Measurements from ENCODE around the gene RTTN. TPM values are rescaled to one million over a fixed set of nuclear protein-coding genes. Genes with fewer than 3 reads are reported as not detected.

The RTTN gene
- total RNA-seq, 1 donor from 2014 or later = 10.6 TPM

GRCh38 chr18:70175216-70175615 lies 30.3 kb downstream of the RTTN start:
- no peak for DNase-seq
- Histone ChIP-seq H3K36me3 (peaks cover 10% of the 10 kb centered on the region), H3K4me3 (no peak overlapping the region), H3K4me1 (no peaks in the 10 kb centered on the region), H3K27ac (replicated peaks) (no peak overlapping the region), H3K9me3 (replicated peaks) (no peaks in the 10 kb centered on the region), H3K27me3 (ENCODE audit: low read depth) (no peaks in the 10 kb centered on the region)
- intact Hi-C loops (cut with micrococcal nuclease) = no loop called here
- TF ChIP-seq CTCF (IDR thresholded peaks at IDR 0.05; ENCODE audit: borderline replicate concordance) = no peak

GRCh38 chr18:70172225-70172624 lies 33.3 kb downstream of the RTTN start:
- Histone ChIP-seq H3K9me3 (replicated peaks) (no peaks in the 10 kb centered on the region), H3K4me1 (no peaks in the 10 kb centered on the region), H3K36me3 (peaks cover 15% of the 10 kb centered on the region), H3K4me3 (no peak overlapping the region), H3K27me3 (ENCODE audit: low read depth) (no peaks in the 10 kb centered on the region), H3K27ac (replicated peaks) (no peak overlapping the region)
- TF ChIP-seq CTCF (IDR thresholded peaks at IDR 0.05; ENCODE audit: borderline replicate concordance) = peak; percentile 44
- DNase-seq = no peak
- intact Hi-C loops (cut with micrococcal nuclease) = no loop called here

GRCh38 chr18:70169747-70170146 lies 35.7 kb downstream of the RTTN start:
- Histone ChIP-seq H3K36me3 (peaks cover 22% of the 10 kb centered on the region), H3K4me3 (no peak overlapping the region), H3K9me3 (replicated peaks) (no peaks in the 10 kb centered on the region), H3K4me1 (peaks cover 3% of the 10 kb centered on the region), H3K27me3 (ENCODE audit: low read depth) (no peaks in the 10 kb centered on the region), H3K27ac (replicated peaks) (no peak overlapping the region)
- intact Hi-C loops (cut with micrococcal nuclease) = no loop called here
- no peak for DNase-seq
- TF ChIP-seq CTCF (IDR thresholded peaks at IDR 0.05; ENCODE audit: borderline replicate concordance) = no peak

- no peak overlapping the region for H3K4me3 ChIP-seq
- no peak overlapping the region for H3K27ac ChIP-seq (replicated peaks)
- intact Hi-C loops (cut with micrococcal nuclease) = no loop called here
- no peak for TF ChIP-seq CTCF (IDR thresholded peaks at IDR 0.05; ENCODE audit: borderline replicate concordance)
- H3K27me3 ChIP-seq (ENCODE audit: low read depth) = no peaks in the 10 kb centered on the region
- H3K9me3 ChIP-seq (replicated peaks) = no peaks in the 10 kb centered on the region
- peaks cover 3% of the 10 kb centered on the region for H3K4me1 ChIP-seq
- no peak for DNase-seq
- peaks cover 35% of the 10 kb centered on the region for H3K36me3 ChIP-seq
Observed at GRCh38 chr18:70166668-70167067, 38.8 kb downstream of the RTTN start.

- Histone ChIP-seq H3K27ac (replicated peaks) (no peak overlapping the region), H3K4me3 (no peak overlapping the region), H3K36me3 (peaks cover 42% of the 10 kb centered on the region), H3K9me3 (replicated peaks) (no peaks in the 10 kb centered on the region), H3K4me1 (peaks cover 3% of the 10 kb centered on the region), H3K27me3 (ENCODE audit: low read depth) (no peaks in the 10 kb centered on the region)
- DNase-seq = no peak
- intact Hi-C loops (cut with micrococcal nuclease) = no loop called here
- no peak for TF ChIP-seq CTCF (IDR thresholded peaks at IDR 0.05; ENCODE audit: borderline replicate concordance)
Observed at GRCh38 chr18:70165936-70166335, 39.6 kb downstream of the RTTN start.
